Suprapubic skin (tissue), 4 donors: ENCODE measurements around the gene GSG1. TPM values are rescaled to one million over a fixed set of nuclear protein-coding genes. Genes with fewer than 3 reads are reported as not detected.
"Not testable (repeated sequence)": the region's sequence is repeated elsewhere in the genome, so short reads cannot be mapped to it uniquely, and the experiment has no call there.

Experiments
- DNase-seq, 2 donors: peaks; one replicate each; pipeline ENCODE4 v3.0.0-alpha.2; 2019; ENCODE audit warnings: low spot score in 2 of 2
- H3K27ac ChIP-seq: fragments of 200-600 bp; sonication (generic); one replicate; pipeline ENCODE4 v1.5.1; 2019
- H3K27me3 ChIP-seq: fragments of 200-600 bp; sonication (generic); one replicate; pipeline ENCODE4 v1.5.1; 2019
- H3K36me3 ChIP-seq: fragments of 200-600 bp; sonication (generic); one replicate; pipeline ENCODE4 v1.5.1; 2019
- H3K4me1 ChIP-seq: fragments of 200-600 bp; sonication (generic); one replicate; pipeline ENCODE4 v1.5.1; 2019
- H3K4me3 ChIP-seq: fragments of 200-600 bp; sonication (generic); one replicate; pipeline ENCODE4 v1.5.1; 2019; ENCODE audit warnings: mild to moderate bottlenecking
- H3K9me3 ChIP-seq: fragments of 200-600 bp; sonication (generic); one replicate; pipeline ENCODE4 v1.5.1; 2019
- CTCF ChIP-seq, 2 donors: fragments of 200-600 bp in 1 of 2; fragments of 450-650 bp in 1 of 2; sonication (generic) in 1 of 2; IDR thresholded peaks; one replicate each; pipeline ENCODE4 v1.5.1; 2016 to 2019; ENCODE audit warnings: antibody characterized with exemption in 2 of 2, mild to moderate bottlenecking in 1 of 2, moderate library complexity in 1 of 2
- EP300 ChIP-seq: sonication (generic); formaldehyde crosslinking; IDR thresholded peaks from one replicate; pipeline ENCODE4 v1.6.1; 2017; ENCODE audit warnings: antibody characterized with exemption
- POLR2A ChIP-seq, 2 donors: fragments of 450-650 bp; IDR thresholded peaks; one replicate each; pipeline ENCODE4 v1.6.1; 2017; ENCODE audit warnings: antibody characterized with exemption in 2 of 2, mild to moderate bottlenecking in 2 of 2, moderate library complexity in 2 of 2
- POLR2AphosphoS5 ChIP-seq, 3 donors: sonication (generic); formaldehyde crosslinking; IDR thresholded peaks; one replicate each; pipeline ENCODE4 v1.6.1; 2017; ENCODE audit warnings: antibody characterized with exemption in 3 of 3
- WGBS: methylation state at CpG from one replicate; pipeline ENCODE4 v1.1.5; 2018; 5-methylcytosine and 5-hydroxymethylcytosine counted together
- total RNA-seq, 4 donors: library from RNA; depleted of rRNA; stranded (reverse); fragments of >200 nt; gene quantifications; one replicate each; pipeline ENCODE4 v1.1.0, GENCODE V29; 2016

The GSG1 gene
- total RNA-seq, 4 donors from 2014 or later: not detected

- Histone ChIP-seq H3K27me3 (no peaks in the 10 kb centered on the region), H3K4me3 (no peak overlapping the region), H3K36me3 (peaks cover 6% of the 10 kb centered on the region), H3K9me3 (no peaks in the 10 kb centered on the region), H3K27ac (no peak overlapping the region), H3K4me1 (no peaks in the 10 kb centered on the region)
- no peak for TF ChIP-seq EP300
- TF ChIP-seq POLR2A (IDR thresholded peaks at IDR 0.05): no peak
- no peak for TF ChIP-seq POLR2AphosphoS5 (IDR thresholded peaks at IDR 0.05)
- TF ChIP-seq CTCF (IDR thresholded peaks at IDR 0.05): no peak
- 92% methylated on average over 11 of the region's 11 CpGs for WGBS
- no peak for DNase-seq
Measured at GRCh38 chr12:13084898-13085640, 18.4 kb downstream of the GSG1 start.

- H3K9me3 ChIP-seq, H3K4me3 ChIP-seq, H3K27ac ChIP-seq, H3K27me3 ChIP-seq, DNase-seq, H3K4me1 ChIP-seq: not testable (repeated sequence)
- 97% methylated on average over 5 of the region's 5 CpGs for WGBS
- peaks cover 13% of the 10 kb centered on the region for H3K36me3 ChIP-seq
Measured at GRCh38 chr12:13083638-13084037, 19.8 kb downstream of the GSG1 start.

- Histone ChIP-seq H3K27me3 (no peaks in the 10 kb centered on the region), H3K9me3 (no peaks in the 10 kb centered on the region), H3K4me1 (no peaks in the 10 kb centered on the region), H3K36me3 (peaks cover 13% of the 10 kb centered on the region), H3K4me3 (no peak overlapping the region), H3K27ac (no peak overlapping the region)
- TF ChIP-seq POLR2AphosphoS5 (IDR thresholded peaks at IDR 0.05) (no peak), EP300 (no peak), CTCF (IDR thresholded peaks at IDR 0.05) (no peak), POLR2A (IDR thresholded peaks at IDR 0.05) (no peak)
- WGBS: 64% methylated on average over 2 of the region's 2 CpGs
- DNase-seq: no peak
Measured at GRCh38 chr12:13082861-13083260, 20.6 kb downstream of the GSG1 start.

GRCh38 chr12:13080266-13080665 is 23.2 kb downstream of the GSG1 start:
- Histone ChIP-seq H3K4me3 (no peak overlapping the region), H3K4me1 (no peaks in the 10 kb centered on the region), H3K27me3 (no peaks in the 10 kb centered on the region), H3K27ac (no peak overlapping the region), H3K36me3 (peaks cover 25% of the 10 kb centered on the region), H3K9me3 (no peaks in the 10 kb centered on the region)
- 92% methylated on average over 3 of the region's 3 CpGs for WGBS
- DNase-seq: no peak
- TF ChIP-seq CTCF (IDR thresholded peaks at IDR 0.05): no peak
- TF ChIP-seq EP300: no peak
- TF ChIP-seq POLR2A (IDR thresholded peaks at IDR 0.05): no peak
- no peak for TF ChIP-seq POLR2AphosphoS5 (IDR thresholded peaks at IDR 0.05)

GRCh38 chr12:13079440-13079906 is 24.0 kb downstream of the GSG1 start:
- 88% methylated on average over 8 of the region's 8 CpGs for WGBS
- Histone ChIP-seq H3K4me3 (no peak overlapping the region), H3K36me3 (peaks cover 29% of the 10 kb centered on the region), H3K9me3 (no peaks in the 10 kb centered on the region), H3K27ac (no peak overlapping the region), H3K27me3 (no peaks in the 10 kb centered on the region), H3K4me1 (no peaks in the 10 kb centered on the region)
- no peak for TF ChIP-seq POLR2AphosphoS5 (IDR thresholded peaks at IDR 0.05)
- TF ChIP-seq EP300: no peak
- TF ChIP-seq POLR2A (IDR thresholded peaks at IDR 0.05): no peak
- no peak for TF ChIP-seq CTCF (IDR thresholded peaks at IDR 0.05)
- no peak for DNase-seq
